Measurements from ENCODE around the gene LMNTD1.
"Not testable (repeated sequence)": the region's sequence is repeated elsewhere in the genome, so short reads cannot be mapped to it uniquely, and the experiment has no call there.

DNA sequence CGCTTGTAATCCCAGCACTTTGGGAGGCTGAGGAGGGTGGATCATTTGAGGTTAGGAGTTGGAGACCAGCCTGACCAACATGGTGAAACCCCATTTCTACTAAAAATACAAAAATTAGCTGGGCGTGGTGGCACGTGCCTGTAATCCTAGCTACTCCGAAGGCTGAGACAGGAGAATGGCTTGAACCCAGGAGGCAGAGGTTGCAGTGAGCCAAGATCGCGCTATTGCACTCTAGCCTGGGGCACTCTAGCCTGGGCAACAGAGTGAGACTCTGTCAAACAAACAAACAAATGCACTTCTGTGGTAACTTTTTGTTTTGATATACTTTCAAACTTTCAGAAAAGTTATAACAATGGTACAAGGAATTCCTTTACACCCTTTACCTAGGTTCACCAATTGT is 126.3 kb downstream of the LMNTD1 start:
- not testable (repeated sequence) for TF ChIP-seq ZNF274 (IDR thresholded peaks at IDR 0.05; ENCODE audit: low read depth, low read length); YY1 (IDR thresholded peaks at IDR 0.05; ENCODE audit: insufficient read depth, insufficient read length)
